Brain microvascular endothelial cell (primary cell): ENCODE measurements around the gene COLEC11.
"Not testable (repeated sequence)": the region's sequence is repeated elsewhere in the genome, so short reads cannot be mapped to it uniquely, and the experiment has no call there.

ENCODE experiments used
- DNase-seq: peaks from one replicate; pipeline ENCODE4 v3.0.0-alpha.2; 2020
- H3K27ac ChIP-seq: fragments of 250-450 bp; sonication (Bioruptor Pico); 2 replicates; pipeline ENCODE4 v1.5.1; 2020; ENCODE audit warnings: mild to moderate bottlenecking, moderate library complexity
- H3K27me3 ChIP-seq: fragments of 250-450 bp; sonication (Bioruptor Pico); replicated peaks from 2 replicates; pipeline ENCODE4 v1.5.1; 2020; ENCODE audit warnings: mild to moderate bottlenecking
- H3K36me3 ChIP-seq: fragments of 250-450 bp; sonication (Bioruptor Pico); replicated peaks from 2 replicates; pipeline ENCODE4 v1.5.1; 2020; ENCODE audit warnings: mild to moderate bottlenecking
- H3K4me3 ChIP-seq: 2 replicates; pipeline ENCODE4 v1.5.1; 2011; ENCODE audit warnings: low read depth, mild to moderate bottlenecking, control low read depth, low read length, moderate library complexity
- CTCF ChIP-seq: IDR thresholded peaks from 2 replicates; pipeline ENCODE4 v1.5.1; 2011; ENCODE audit warnings: low read depth, mild to moderate bottlenecking, moderate library complexity, low read length, control low read depth, inconsistent platforms; ENCODE audit errors: missing control alignments
- in situ Hi-C: cut with HindIII; loops from 2 replicates; pipeline ENCODE4 v1.10.0; 2017; ENCODE audit warnings: low sequenced_read_pairs, low pct_ligation_motif_present

The COLEC11 gene

GRCh38 chr2:3633089-3633981 is 38.4 kb downstream of the COLEC11 start:
- Histone ChIP-seq H3K27me3 (no peaks in the 10 kb centered on the region), H3K36me3 (no peaks in the 10 kb centered on the region), H3K27ac (no peak overlapping the region), H3K4me3 (no peak overlapping the region)
- no peak for DNase-seq
- in situ Hi-C loops, result no loop called here
- TF ChIP-seq CTCF, result no peak

- H3K4me3 ChIP-seq, result no peak overlapping the region
- in situ Hi-C loops, result no loop called here
- H3K36me3 ChIP-seq, result no peaks in the 10 kb centered on the region
- no peaks in the 10 kb centered on the region for H3K27me3 ChIP-seq
- H3K27ac ChIP-seq, result no peak overlapping the region
- TF ChIP-seq CTCF, result no peak
- no peak for DNase-seq
Measured at GRCh38 chr2:3633982-3634595, 39.2 kb downstream of the COLEC11 start.

GRCh38 chr2:3634596-3635121 is 39.7 kb downstream of the COLEC11 start:
- no peak for TF ChIP-seq CTCF
- H3K36me3 ChIP-seq, result no peaks in the 10 kb centered on the region
- no peaks in the 10 kb centered on the region for H3K27me3 ChIP-seq
- H3K4me3 ChIP-seq, result no peak overlapping the region
- no peak for DNase-seq
- in situ Hi-C loops, result no loop called here
- H3K27ac ChIP-seq, result no peak overlapping the region

GRCh38 chr2:3635171-3635974 is 40.5 kb downstream of the COLEC11 start:
- Histone ChIP-seq H3K27ac (no peak overlapping the region), H3K36me3 (no peaks in the 10 kb centered on the region), H3K27me3 (no peaks in the 10 kb centered on the region), H3K4me3 (no peak overlapping the region)
- in situ Hi-C loops, result no loop called here
- no peak for DNase-seq
- no peak for TF ChIP-seq CTCF

GRCh38 chr2:3635975-3636327 is 41.0 kb downstream of the COLEC11 start:
- H3K4me3 ChIP-seq, H3K27ac ChIP-seq, H3K27me3 ChIP-seq, in situ Hi-C loops, DNase-seq, H3K36me3 ChIP-seq: not testable (repeated sequence)
